Mucosa of rectum (tissue), 2 donors: Measurements from ENCODE around the gene NFATC1.

Source experiments
- H3K27ac ChIP-seq, 2 donors: one replicate each; pipeline ENCODE4 v1.7.0; 2013; ENCODE audit warnings: inconsistent platforms in 2 of 2, low read depth in 2 of 2, low read length in 2 of 2
- H3K27me3 ChIP-seq, 2 donors: one replicate each; pipeline ENCODE4 v1.7.0; 2013; ENCODE audit warnings: low read length in 2 of 2; ENCODE audit not compliant: control insufficient read depth in 2 of 2, insufficient read depth in 2 of 2
- H3K36me3 ChIP-seq, 2 donors: one replicate each; pipeline ENCODE4 v1.7.0; 2013; ENCODE audit warnings: low read length in 2 of 2; ENCODE audit not compliant: control insufficient read depth in 2 of 2, insufficient read depth in 2 of 2
- H3K4me1 ChIP-seq, 2 donors: one replicate each; pipeline ENCODE4 v1.7.0; 2013; ENCODE audit warnings: low read length in 2 of 2, mild to moderate bottlenecking in 1 of 2; ENCODE audit not compliant: control insufficient read depth in 2 of 2, insufficient read depth in 2 of 2
- H3K4me3 ChIP-seq, 2 donors: one replicate each; pipeline ENCODE4 v1.7.0; 2013; ENCODE audit warnings: low read length in 2 of 2
- H3K9ac ChIP-seq, 2 donors: one replicate each; pipeline ENCODE4 v1.7.0; 2013; ENCODE audit warnings: low read length in 2 of 2, low read depth in 1 of 2, mild to moderate bottlenecking in 1 of 2
- H3K9me3 ChIP-seq, 2 donors: one replicate each; pipeline ENCODE4 v1.7.0; 2013; ENCODE audit warnings: low read length in 2 of 2; ENCODE audit not compliant: control insufficient read depth in 2 of 2
- donor health status: healthy.
- donor health status: Normal muscosa, but diverticular disease.

The NFATC1 gene

GRCh38 chr18:79476031-79476917, 80.5 kb downstream of the NFATC1 start:
- H3K9me3 ChIP-seq = no peaks in the 10 kb centered on the region
- H3K9ac ChIP-seq = no peak overlapping the region
- H3K4me3 ChIP-seq = no peak overlapping the region
- H3K27me3 ChIP-seq = no peaks in the 10 kb centered on the region
- H3K27ac ChIP-seq = no peak overlapping the region
- H3K36me3 ChIP-seq = no peaks in the 10 kb centered on the region
- H3K4me1 ChIP-seq = no peaks in the 10 kb centered on the region

GRCh38 chr18:79476918-79477571, 81.3 kb downstream of the NFATC1 start:
- Histone ChIP-seq H3K27me3 (no peaks in the 10 kb centered on the region), H3K9ac (no peak overlapping the region), H3K27ac (no peak overlapping the region), H3K9me3 (no peaks in the 10 kb centered on the region), H3K4me1 (no peaks in the 10 kb centered on the region), H3K36me3 (no peaks in the 10 kb centered on the region), H3K4me3 (no peak overlapping the region)

GRCh38 chr18:79477711-79478483, 82.2 kb downstream of the NFATC1 start:
- Histone ChIP-seq H3K9ac (no peak overlapping the region), H3K27ac (no peak overlapping the region), H3K36me3 (no peaks in the 10 kb centered on the region)

GRCh38 chr18:79478484-79479115, 82.9 kb downstream of the NFATC1 start:
- Histone ChIP-seq H3K4me1 (no peaks in the 10 kb centered on the region), H3K9ac (no peak overlapping the region), H3K9me3 (no peaks in the 10 kb centered on the region), H3K4me3 (no peak overlapping the region), H3K36me3 (no peaks in the 10 kb centered on the region), H3K27ac (no peak overlapping the region), H3K27me3 (no peaks in the 10 kb centered on the region)

More at GRCh38 chr18:79477711-79478483, 82.2 kb downstream of the NFATC1 start:
- Histone ChIP-seq H3K4me1 (no peaks in the 10 kb centered on the region), H3K9me3 (no peaks in the 10 kb centered on the region), H3K4me3 (no peak overlapping the region), H3K27me3 (no peaks in the 10 kb centered on the region)

DNA sequence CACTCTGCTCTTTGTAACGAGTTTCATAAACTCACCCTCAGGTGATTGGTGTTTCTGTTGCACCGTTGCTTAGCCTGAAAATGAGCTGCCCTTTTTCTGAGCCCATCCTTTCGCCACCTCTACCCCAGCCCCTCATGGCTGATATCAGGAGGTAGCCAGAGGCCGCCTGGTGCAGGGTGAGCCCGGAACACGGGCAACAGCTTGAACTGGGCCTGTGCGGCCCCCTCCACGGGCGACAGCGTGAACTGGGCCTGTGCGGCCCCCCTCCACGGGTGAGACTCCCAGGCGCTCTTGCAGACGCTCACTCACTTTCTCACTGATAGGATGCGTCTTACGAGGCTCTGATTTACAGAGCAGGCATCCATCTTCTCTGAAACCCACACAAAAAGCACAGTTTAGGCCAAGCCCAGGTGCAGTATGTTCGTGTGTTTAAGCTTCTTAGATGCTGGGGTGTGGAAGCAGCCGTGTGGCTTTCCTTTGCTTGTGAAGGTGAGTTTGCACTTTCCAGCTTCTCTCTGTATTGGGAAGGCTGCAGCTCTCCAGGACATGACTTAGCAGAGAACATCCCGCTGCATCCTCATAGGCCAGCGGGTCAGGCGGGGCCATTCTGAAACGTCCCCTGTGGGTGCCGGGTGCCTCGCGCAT, 83.5 kb downstream of the NFATC1 start:
- Histone ChIP-seq H3K27me3 (no peaks in the 10 kb centered on the region), H3K4me1 (no peaks in the 10 kb centered on the region), H3K27ac (no peak overlapping the region), H3K9me3 (no peaks in the 10 kb centered on the region), H3K9ac (no peak overlapping the region), H3K36me3 (no peaks in the 10 kb centered on the region), H3K4me3 (no peak overlapping the region)

DNA sequence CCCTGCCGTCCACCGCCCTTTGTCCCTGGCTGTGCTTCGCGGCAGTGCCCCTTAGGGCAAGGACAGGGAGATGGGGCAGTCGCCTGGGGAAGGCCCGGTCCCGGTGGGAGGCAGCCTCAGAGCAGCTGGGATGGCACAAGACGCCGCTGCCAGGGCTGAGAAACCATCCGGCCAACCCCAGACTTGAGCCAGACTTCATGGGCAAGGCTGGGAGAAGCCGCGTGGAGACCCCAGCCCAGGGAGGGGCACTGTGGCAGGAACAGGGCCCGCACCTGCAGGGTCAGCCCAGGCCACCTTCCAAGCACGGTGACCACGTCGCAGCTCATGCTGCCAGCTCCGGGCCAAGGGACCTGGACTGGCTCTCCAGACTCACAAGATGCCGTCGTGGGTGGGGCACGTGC, 84.0 kb downstream of the NFATC1 start:
- Histone ChIP-seq H3K9ac (no peak overlapping the region), H3K4me3 (no peak overlapping the region), H3K36me3 (no peaks in the 10 kb centered on the region), H3K27ac (no peak overlapping the region), H3K27me3 (no peaks in the 10 kb centered on the region), H3K9me3 (no peaks in the 10 kb centered on the region), H3K4me1 (no peaks in the 10 kb centered on the region)

GRCh38 chr18:79480171-79481045, 84.7 kb downstream of the NFATC1 start:
- no peak overlapping the region for H3K4me3 ChIP-seq
- no peaks in the 10 kb centered on the region for H3K36me3 ChIP-seq
- no peak overlapping the region for H3K9ac ChIP-seq
- no peaks in the 10 kb centered on the region for H3K4me1 ChIP-seq
- no peaks in the 10 kb centered on the region for H3K9me3 ChIP-seq
- no peaks in the 10 kb centered on the region for H3K27me3 ChIP-seq
- H3K27ac ChIP-seq = no peak overlapping the region

DNA sequence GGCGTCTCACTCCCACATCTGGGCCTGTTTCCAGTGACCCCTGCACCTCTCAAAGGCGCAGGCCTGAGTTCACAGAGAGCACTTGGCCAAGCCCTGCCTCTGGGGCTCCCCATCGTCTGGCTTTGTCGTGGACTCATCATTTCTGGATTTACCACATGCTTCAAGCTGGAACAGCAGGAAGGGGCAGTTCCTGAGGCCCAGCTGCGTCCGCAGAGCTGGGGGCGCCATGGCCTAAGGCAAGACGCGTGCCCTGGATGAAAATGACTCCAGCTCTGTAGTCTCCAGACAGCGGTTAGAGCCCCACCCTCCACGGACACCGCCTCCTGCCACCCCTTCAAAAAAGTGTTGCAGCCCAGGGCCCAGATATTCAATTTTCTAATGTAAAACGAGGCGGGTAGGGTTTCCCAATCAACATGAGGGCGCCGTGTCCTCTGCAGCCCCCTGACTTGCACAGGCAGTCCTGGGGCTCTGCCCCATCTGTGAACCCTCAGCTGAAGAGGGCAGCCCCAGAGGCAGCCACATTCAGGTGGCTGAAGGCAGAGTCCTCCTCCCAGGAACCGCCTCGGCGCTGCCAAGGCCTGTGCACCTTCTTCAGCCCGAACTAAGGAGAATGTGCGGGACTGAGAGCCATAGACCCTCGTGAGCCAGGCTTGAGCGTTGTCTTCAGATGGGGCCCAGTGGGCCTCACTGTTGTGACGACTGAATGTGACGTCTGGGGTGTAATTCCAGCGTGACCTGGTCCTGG, 85.5 kb downstream of the NFATC1 start:
- no peaks in the 10 kb centered on the region for H3K9me3 ChIP-seq
- H3K27ac ChIP-seq = no peak overlapping the region
- no peaks in the 10 kb centered on the region for H3K27me3 ChIP-seq
- no peak overlapping the region for H3K9ac ChIP-seq
- no peak overlapping the region for H3K4me3 ChIP-seq
- H3K36me3 ChIP-seq = no peaks in the 10 kb centered on the region
- no peaks in the 10 kb centered on the region for H3K4me1 ChIP-seq
